Activated naive CD4-positive, alpha-beta T cell treated with anti-CD3 and anti-CD28 coated beads, Interleukin-2, amount 50 U/mL, for 16 hours (primary cell): ENCODE results near the gene LRRTM4.

Experiments
- DNase-seq: peaks from one replicate; pipeline ENCODE4 v3.0.0-alpha.2; 2020

LRRTM4 gene

GRCh38 chr2:77469106-77469505 is 53.1 kb downstream of the LRRTM4 start:
- no peak for DNase-seq

DNA sequence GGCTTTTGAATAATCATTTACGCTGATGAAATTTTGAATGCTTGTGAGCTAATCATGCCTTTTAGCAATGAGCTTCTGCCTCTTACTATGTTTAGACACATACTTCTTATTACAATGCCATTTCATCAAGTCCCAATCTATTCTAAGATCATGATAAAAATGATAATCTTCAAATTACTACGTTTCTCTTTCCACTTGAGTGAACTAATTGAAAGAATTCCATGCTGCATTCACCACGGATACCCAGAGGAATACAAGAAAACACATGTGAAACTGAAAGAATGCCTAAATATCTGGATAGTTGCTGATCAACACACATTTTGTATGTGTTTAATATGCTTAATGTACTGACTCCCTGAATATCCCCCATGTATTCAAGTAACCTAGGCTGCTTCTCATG is 62.3 kb downstream of the LRRTM4 start:
- no peak for DNase-seq

GRCh38 chr2:77458216-77458615 is 64.0 kb downstream of the LRRTM4 start:
- no peak for DNase-seq

- DNase-seq: no peak
Measured at GRCh38 chr2:77457665-77458064, 64.5 kb downstream of the LRRTM4 start.

DNA sequence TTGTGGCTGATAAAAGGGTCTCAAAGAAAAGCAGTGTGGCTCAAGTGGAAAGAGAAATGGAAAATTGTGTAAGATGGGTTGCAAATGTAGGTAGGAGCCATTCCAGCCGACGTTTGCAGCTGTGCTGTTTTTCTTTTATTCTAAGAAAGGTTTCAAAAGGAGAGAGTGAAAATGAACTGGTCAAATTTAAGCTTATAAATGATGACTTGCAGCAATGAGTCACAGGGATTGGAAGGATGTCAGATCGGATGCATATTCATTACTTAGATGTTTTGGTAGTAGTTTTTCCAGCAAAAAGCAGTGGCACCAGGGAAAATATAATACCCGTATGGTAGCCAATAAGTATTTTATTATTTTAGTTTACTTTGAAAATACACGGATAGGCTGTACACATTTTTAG is 79.1 kb downstream of the LRRTM4 start:
- DNase-seq: no peak

DNA sequence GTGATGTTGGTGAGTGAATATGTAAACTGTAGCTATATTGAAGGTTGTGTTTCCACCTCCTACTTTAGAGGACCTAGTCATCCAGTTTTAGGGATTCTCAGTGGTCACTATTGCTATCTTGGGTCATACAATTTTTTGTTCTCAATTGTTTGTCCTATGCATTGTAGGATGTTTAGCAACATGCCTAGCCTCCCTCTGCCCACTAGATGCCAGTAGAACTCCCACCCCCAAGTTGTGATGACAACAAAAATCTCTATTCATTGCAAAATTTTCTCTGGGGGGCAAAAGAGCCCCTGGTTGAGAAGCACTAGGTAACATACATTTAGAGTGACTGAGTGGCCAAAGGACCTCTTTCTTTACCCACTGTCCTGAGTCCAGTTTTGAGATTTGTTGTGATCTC is 87.3 kb downstream of the LRRTM4 start:
- DNase-seq: no peak

DNA sequence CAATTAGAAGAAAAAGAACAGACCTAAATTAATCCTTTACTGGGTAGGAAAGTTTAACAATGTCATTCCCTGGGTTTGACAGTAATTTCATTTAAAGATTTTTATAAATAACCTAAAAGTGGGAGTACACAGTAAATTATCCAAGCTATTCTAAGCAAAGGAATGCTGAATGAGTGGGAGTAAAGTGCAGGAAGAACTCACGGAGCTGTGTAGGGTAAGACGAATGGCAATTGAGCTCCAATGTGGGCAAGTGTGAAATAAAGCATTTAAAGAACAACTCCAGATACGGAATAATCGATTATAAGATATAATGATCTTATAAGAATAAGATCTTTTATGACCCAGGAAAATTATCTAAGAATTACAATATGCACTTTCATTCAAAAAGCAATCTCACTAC is 93.2 kb downstream of the LRRTM4 start:
- DNase-seq: no peak

DNA sequence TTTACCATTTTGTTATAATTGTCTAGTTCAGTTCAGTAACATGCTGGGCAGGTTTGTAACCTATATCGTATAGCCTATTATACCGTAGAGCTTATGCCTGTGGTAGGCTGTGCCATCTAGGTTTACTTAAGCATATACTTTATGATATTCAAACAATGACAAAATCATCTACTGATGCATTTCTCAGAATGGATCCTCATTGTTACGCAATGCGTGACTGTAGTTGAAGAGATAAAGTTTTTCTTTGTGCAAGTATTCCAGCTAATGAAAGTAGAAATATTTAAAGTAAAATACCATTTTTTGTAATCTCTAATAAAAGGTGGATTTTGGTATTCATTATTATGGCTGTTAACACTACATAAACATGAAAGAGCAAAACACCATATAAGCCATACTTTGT is 100.2 kb downstream of the LRRTM4 start:
- no peak for DNase-seq

DNA sequence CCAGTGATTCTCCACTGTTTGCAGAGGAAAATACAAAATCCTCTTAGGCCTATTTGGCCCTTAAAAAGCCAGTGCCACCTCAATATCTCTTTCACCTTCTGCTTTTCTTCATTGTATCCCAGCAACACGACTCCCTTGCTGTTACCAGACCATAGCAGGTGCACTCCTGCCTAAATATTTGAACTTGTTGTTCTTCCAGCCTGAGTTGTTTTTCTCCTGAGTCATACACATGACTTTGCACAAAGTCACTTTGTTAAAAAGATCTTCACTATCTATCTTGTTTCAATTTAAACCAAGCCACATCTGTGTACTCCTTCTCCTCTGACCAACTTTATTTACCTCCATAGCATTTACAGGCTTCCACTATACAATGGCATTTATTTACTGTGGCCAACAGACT is 103.6 kb downstream of the LRRTM4 start:
- no peak for DNase-seq

DNA sequence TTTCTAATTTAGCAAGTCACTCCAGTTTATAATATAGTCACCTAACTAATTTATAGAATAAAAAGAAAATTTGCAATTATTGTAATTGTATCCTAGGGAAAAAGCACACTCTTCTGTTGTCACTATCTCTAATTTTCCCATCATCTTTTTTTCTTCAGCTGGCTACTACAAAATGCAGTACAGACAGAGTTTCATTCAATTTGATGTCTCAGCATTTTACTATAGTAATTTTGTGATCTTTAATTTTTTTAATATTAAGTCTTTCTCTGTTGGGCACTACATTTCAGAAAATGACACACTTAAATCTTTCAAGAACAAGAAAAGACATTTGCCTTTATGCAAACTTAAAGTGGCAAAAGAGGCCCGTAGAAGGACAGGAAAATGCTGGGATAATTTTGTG is 118.0 kb downstream of the LRRTM4 start:
- DNase-seq: no peak

GRCh38 chr2:77398970-77399600 is 123.1 kb downstream of the LRRTM4 start:
- no peak for DNase-seq

GRCh38 chr2:77397763-77398162 is 124.4 kb downstream of the LRRTM4 start:
- DNase-seq: no peak

- no peak for DNase-seq
Measured at GRCh38 chr2:77395011-77395410, 127.2 kb downstream of the LRRTM4 start.

DNA sequence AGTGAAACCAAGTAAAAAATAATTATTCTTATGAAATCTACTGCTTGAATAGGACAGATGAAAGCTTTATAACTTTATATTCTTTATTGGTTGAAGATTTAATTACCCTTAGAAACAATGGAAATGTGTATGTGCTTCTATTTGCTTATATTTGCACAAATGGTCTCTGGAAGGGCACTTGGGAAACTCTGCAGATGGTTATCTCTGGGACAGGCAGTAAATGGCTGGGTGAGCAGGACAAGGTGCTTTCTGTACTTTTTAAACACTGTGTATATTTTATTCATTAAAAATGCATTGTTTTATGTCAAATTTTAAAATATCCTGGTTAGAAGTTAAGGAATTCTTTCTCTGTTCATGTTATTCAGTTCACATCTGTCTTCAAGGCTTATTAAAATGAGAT is 131.1 kb downstream of the LRRTM4 start:
- no peak for DNase-seq

GRCh38 chr2:77387324-77387723 is 134.9 kb downstream of the LRRTM4 start:
- DNase-seq: no peak

- no peak for DNase-seq
Measured at GRCh38 chr2:77372636-77373035, 149.5 kb downstream of the LRRTM4 start.

- DNase-seq: no peak
Measured at GRCh38 chr2:77370511-77370910, 151.7 kb downstream of the LRRTM4 start.

GRCh38 chr2:77363277-77363676 is 158.9 kb downstream of the LRRTM4 start:
- no peak for DNase-seq

- DNase-seq: no peak
Measured at GRCh38 chr2:77348821-77349220, 173.4 kb downstream of the LRRTM4 start.

GRCh38 chr2:77336013-77336412 is 186.2 kb downstream of the LRRTM4 start:
- no peak for DNase-seq

- no peak for DNase-seq
Measured at GRCh38 chr2:77328134-77328931, 193.8 kb downstream of the LRRTM4 start.

DNA sequence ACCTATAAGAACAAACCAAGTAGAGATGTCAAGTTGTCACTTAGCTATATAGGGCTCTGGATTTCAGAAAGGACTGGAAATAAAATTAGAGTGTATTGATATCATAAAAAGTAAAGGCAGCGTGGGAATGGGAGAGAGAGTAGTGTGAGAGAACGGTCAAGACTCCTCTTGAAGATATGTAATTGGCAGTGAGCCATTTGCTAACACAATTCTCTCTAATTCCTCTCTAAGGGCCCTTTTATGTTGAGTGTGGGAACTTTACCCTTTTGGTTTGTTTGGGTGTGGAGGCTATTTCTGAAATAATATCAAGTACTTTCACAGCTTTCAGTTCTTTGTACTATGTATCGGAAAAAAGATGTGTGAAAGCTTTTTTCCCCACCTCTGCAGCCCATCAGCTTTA is 196.8 kb downstream of the LRRTM4 start:
- DNase-seq: no peak

DNA sequence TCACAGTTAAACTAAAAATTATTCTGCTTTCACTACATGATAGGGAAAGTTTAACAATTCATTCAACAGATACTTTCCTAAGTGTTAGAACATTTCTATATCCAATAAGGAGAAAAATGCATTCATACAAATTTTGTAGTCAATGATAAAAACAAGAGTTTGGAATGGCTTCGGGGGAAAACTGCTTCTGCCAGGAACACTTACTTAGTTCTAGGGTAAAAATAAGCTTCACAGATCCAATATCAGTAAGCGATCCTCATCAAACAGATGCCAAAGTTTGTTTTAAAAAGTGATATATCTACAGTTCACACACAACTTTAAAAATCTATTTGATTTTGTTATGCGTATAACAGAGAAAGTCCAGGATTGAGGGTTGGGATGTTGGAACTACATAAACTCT is 199.7 kb downstream of the LRRTM4 start:
- DNase-seq: no peak

DNA sequence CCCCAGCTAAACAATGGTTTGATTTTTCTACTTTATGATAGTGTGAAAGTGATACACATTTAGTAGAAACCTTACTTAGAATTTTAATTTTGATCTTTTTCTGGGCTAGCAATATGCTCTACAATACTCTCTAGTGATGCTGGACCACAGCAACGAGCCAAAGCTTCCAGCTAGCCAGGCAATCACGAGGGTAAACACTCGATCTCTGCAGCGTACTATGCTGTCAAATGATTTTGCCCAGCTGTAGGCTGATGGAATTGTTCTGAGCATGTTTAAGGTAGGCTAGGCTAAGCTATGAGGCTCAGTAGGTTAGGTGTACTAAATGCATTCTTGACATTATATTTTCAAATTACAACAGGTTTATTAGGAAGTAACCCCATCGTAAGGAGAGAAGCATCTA is 207.5 kb downstream of the LRRTM4 start:
- no peak for DNase-seq

GRCh38 chr2:77310416-77310815 is 211.8 kb downstream of the LRRTM4 start:
- DNase-seq: no peak
